ENCODE results near the gene TEX12.
A peak's percentile ranks its signal among the peaks of the same experiment; 100 is the strongest.

TEX12 gene

DNA sequence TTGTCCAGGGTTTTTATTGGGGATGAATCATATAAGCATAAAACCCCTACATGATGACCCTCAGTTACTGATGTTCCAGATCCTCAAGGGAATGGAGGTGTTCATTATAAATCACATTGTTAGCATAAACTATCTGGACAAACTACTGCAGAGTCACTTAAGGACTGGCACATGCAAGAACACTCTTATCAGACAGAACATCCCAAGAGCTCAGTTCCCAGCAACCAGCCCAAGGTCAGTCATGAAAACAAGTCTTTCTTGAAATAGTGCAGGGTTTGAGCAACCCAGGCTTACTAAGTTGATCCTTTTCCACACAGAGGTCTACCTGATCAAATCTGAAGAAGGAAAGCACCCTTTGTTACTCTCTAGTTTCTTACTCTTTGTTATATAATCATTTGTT, 45.5 kb downstream of the TEX12 start:
- no peak for DNase-seq (ENCODE audit: low read depth)

DNA sequence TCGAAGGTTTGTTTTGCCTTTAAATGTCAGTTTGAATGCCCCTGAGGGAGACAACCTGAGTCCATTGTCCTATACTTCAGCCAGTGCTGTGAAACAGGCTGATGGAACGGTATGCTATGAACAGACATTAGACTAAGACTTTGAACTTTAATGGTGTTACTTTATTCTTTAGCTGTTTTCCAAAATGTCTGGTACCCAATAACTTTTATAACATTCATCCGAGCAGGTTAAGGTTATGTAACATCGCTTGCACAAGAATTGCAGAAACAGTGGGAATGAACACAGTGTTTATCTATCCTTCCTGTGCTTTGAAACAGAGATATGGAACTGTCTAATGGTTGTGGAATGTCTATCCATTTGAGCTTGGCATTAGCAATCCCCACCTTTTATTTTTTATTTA, 46.6 kb downstream of the TEX12 start:
- DNase-seq (ENCODE audit: low read depth), result no peak

DNA sequence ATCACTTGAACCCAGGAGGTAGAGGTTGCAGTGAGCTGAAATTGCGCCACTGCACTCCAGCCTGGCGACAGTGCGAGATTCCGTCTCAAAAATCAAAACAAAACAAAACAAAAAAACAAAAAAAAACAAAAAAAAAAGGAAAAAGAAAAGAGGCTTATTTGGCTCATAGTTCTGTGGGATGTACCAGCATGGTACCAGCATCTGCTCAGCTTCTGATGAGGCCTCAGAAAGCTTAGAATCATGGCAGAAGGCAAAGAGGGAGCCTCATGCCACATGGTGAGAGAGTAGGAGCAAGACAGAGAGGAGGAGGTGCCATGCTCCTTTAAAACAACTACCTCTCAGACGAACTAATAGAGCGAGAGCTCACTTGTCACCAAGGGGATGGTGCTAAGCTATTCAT, 48.4 kb downstream of the TEX12 start:
- DNase-seq (ENCODE audit: low read depth), result no peak

DNA sequence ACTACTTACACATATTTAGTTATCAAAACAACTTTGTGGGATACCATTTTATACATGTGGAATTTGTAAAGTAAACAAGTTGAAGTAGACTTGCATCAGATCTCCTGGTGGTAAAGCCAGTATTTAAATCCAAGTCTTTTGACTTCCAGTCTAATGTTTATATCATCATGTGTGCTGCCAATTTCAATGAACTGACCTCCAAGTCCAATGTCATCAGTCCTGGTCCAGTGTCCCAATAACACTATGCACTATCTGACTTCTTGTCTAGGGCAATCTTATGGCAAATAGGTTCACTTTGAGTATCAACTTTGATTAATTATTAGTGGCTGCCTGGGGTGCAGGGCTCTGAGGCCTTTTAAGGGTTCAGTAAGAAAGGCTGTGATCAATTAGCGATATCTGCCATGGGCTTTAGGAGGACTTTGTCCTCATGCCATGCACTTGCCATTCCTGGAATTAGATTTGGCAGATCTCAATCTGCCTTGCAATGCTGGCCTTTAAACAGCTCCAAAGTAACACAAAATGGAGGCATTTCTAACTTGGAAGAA, 49.5 kb downstream of the TEX12 start:
- no peak for DNase-seq (ENCODE audit: low read depth)

DNA sequence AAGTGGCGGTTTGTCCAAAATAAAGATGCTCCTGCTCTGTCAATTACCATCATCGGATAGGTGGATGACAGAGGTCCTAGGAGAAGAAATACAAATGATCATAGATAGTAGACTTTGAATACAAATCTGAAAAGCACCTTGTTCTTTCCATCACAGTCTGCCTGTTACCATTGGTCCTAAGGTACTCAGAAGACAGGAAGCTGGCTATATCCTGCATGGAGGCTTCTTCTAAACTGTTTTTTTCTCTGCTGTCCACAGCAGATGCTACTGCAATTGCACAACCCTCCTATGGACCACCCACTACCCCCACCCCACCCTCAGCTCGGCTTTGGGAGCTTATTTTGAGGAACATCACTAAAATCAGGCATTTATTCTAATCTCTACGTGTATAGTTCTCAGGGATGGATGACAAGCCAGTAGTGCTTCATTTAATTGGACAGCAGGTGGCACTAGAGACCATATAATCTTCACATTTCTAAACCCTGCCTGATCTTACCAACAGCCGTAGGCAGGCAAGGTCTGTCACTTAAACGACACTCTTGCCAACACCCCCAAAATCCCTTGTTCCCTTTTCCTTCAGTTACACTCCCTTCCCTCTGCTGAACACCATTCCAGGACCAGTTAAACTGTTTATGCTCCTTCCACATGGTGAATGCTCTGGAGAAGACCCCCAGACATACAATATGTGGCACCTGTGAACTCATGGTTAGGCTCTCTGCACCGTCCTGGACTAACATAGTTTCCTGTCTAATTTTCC, 52.5 kb downstream of the TEX12 start:
- peak; percentile 57 for DNase-seq (ENCODE audit: low read depth)

DNA sequence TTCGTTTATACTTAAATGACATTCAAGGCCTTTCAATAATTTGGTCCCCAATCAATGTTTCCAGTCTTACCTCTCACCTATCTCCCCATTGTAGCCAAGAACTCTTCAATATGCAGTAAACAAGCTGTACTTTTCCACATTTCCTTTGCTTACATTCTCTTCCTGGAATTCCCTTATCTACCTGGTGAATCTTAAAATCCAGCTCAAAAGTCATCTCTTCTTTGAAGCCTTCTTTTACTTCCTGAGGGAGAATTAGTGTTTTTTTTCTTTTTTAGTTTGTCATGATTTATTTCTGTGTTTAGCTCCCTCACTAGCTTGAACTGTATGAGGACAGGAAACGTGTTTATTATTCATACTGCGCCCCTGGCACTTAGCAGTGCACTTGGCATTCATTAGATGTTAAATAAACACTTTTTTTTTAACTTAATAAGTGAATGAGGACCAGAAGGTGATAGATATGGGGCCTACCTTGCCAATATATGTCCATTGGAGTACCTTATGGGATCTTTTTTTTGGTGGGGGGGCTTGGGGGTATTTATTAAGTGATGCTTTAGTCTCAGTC, 54.2 kb downstream of the TEX12 start:
- DNase-seq (ENCODE audit: low read depth), result no peak

All from stromal cell of bone marrow (primary cell).